Epithelial cell of proximal tubule (primary cell): ENCODE results near the gene BBS2. TPM values are rescaled to one million over a fixed set of nuclear protein-coding genes. Genes with fewer than 3 reads are reported as not detected.

Experiments
- DNase-seq: peaks from one replicate; pipeline ENCODE4 v3.0.0-alpha.2; 2011; ENCODE audit warnings: low read depth
- H3K4me3 ChIP-seq: 2 replicates; pipeline ENCODE4 v1.5.1; 2011; ENCODE audit warnings: low read depth, mild to moderate bottlenecking, low read length
- total RNA-seq: library from RNA; depleted of rRNA; stranded (reverse); fragments of >200 nt; gene quantifications from 2 replicates; pipeline ENCODE4 v1.2.3, GENCODE V29; 2015
- TF ChIP-seq, protein P1 (sequence below): conservative IDR thresholded peaks from 2 replicates; pipeline ENCODE4 v1.5.1; 2012; ENCODE audit warnings: low read depth, mild to moderate bottlenecking, low read length

The BBS2 gene
- total RNA-seq, 1 donor from 2014 or later = 75.3 TPM

DNA sequence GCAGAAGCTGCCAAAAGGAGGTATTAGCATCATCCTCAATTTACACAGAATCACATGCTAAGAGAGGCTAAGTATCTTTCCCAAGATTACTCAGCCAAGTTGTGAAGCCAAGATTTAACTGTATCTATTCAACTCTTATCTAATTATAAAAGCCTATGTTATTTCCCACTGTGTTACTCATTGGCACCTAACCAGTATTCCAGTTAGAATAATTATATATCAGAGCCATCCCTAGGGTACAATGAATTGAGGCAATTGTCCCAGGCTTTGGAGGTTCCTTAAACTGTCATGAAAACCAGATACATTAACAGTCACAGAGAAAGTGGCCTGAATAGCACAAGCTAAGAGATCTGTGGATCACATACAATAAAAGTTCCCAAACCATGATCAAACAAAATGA is 83.6 kb downstream of the BBS2 start:
- DNase-seq = no peak
- H3K4me3 ChIP-seq = no peak overlapping the region
- TF ChIP-seq, protein P1, sequence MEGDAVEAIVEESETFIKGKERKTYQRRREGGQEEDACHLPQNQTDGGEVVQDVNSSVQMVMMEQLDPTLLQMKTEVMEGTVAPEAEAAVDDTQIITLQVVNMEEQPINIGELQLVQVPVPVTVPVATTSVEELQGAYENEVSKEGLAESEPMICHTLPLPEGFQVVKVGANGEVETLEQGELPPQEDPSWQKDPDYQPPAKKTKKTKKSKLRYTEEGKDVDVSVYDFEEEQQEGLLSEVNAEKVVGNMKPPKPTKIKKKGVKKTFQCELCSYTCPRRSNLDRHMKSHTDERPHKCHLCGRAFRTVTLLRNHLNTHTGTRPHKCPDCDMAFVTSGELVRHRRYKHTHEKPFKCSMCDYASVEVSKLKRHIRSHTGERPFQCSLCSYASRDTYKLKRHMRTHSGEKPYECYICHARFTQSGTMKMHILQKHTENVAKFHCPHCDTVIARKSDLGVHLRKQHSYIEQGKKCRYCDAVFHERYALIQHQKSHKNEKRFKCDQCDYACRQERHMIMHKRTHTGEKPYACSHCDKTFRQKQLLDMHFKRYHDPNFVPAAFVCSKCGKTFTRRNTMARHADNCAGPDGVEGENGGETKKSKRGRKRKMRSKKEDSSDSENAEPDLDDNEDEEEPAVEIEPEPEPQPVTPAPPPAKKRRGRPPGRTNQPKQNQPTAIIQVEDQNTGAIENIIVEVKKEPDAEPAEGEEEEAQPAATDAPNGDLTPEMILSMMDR = no peak

Other genes starting within 250 kb of the BBS2 start
- gene AMFR, start 94.5 kb downstream of the BBS2 start, total RNA-seq = 111 and 119 TPM in 2 replicates
- 77.1 and 78.2 TPM in 2 replicates for gene NUDT21, start 68.7 kb downstream of the BBS2 start, total RNA-seq
- 54.9 and 66.7 TPM in 2 replicates for gene OGFOD1, start 68.5 kb downstream of the BBS2 start, total RNA-seq
- not detected in 2 replicates for gene MT4, start 45.0 kb upstream of the BBS2 start, total RNA-seq
- gene MT3, start 69.5 kb upstream of the BBS2 start, total RNA-seq = 1.0 and 5.1 TPM in 2 replicates
- 1,146 and 1,559 TPM in 2 replicates for gene MT2A, start 88.6 kb upstream of the BBS2 start, total RNA-seq
- gene MT1E, start 105.8 kb upstream of the BBS2 start, total RNA-seq = 724 and 1,203 TPM in 2 replicates
- gene MT1M, start 112.6 kb upstream of the BBS2 start, total RNA-seq = 19.1 and 124 TPM in 2 replicates
- gene MT1A, start 118.6 kb upstream of the BBS2 start, total RNA-seq = 26.0 and 62.4 TPM in 2 replicates
- gene MT1B, start 131.9 kb upstream of the BBS2 start, total RNA-seq = not detected in 2 replicates
- 15.3 and 95.8 TPM in 2 replicates for gene MT1F, start 137.9 kb upstream of the BBS2 start, total RNA-seq
- 40.2 and 1,970 TPM in 2 replicates for gene MT1G, start 148.0 kb upstream of the BBS2 start, total RNA-seq
- 15.4 and 781 TPM in 2 replicates for gene MT1H, start 149.8 kb upstream of the BBS2 start, total RNA-seq
- 87.8 and 132 TPM in 2 replicates for gene MT1X, start 162.4 kb upstream of the BBS2 start, total RNA-seq
- 92.5 and 134 TPM in 2 replicates for gene NUP93, start 210.1 kb upstream of the BBS2 start, total RNA-seq